Vagina (tissue), 2 donors: ENCODE results near the gene OR8D4. TPM values are rescaled to one million over a fixed set of nuclear protein-coding genes. Genes with fewer than 3 reads are reported as not detected.

Experiments
- DNase-seq, 2 donors: peaks; one replicate each; pipeline ENCODE4 v3.0.0-alpha.2; 2017; ENCODE audit errors: extremely low spot score in 2 of 2
- H3K27ac ChIP-seq: fragments of 200-600 bp; sonication (generic); one replicate; pipeline ENCODE4 v1.5.1; 2019
- H3K27me3 ChIP-seq: fragments of 200-600 bp; sonication (generic); one replicate; pipeline ENCODE4 v1.5.1; 2019
- H3K36me3 ChIP-seq, 2 donors: fragments of 200-600 bp; sonication (generic); one replicate each; pipeline ENCODE4 v1.5.1; 2017 to 2019
- H3K4me1 ChIP-seq: fragments of 200-600 bp; sonication (generic); one replicate; pipeline ENCODE4 v1.5.1; 2019
- H3K4me3 ChIP-seq, 2 donors: fragments of 200-600 bp; sonication (generic); 1 replicate in 1 of 2; 2 replicates in 1 of 2; pipeline ENCODE4 v1.5.1; 2016 to 2019
- H3K9me3 ChIP-seq: fragments of 200-600 bp; sonication (generic); one replicate; pipeline ENCODE4 v1.5.1; 2019
- CTCF ChIP-seq, 3 experiments: fragments of 450-650 bp in 2 of 3; fragments of 200-600 bp in 1 of 3; sonication (generic) in 1 of 3; IDR thresholded peaks; one replicate each; pipeline ENCODE4 v1.5.1; 2017 to 2019; ENCODE audit warnings: antibody characterized with exemption in 3 of 3, mild to moderate bottlenecking in 2 of 3, moderate library complexity in 2 of 3
- POLR2A ChIP-seq, 2 donors: fragments of 450-650 bp; IDR thresholded peaks; one replicate each; pipeline ENCODE4 v1.6.1; 2017; ENCODE audit warnings: antibody characterized with exemption in 2 of 2, mild to moderate bottlenecking in 2 of 2, moderate library complexity in 2 of 2
- POLR2AphosphoS5 ChIP-seq, 2 donors: sonication (generic); formaldehyde crosslinking; IDR thresholded peaks; one replicate each; pipeline ENCODE4 v1.9.0; 2017; ENCODE audit warnings: antibody characterized with exemption in 2 of 2, mild to moderate bottlenecking in 2 of 2, low read depth in 1 of 2; ENCODE audit not compliant: insufficient read depth in 1 of 2
- intact Hi-C: fragments of 100-400 bp; cut with DNase I; formaldehyde crosslinking; loops from one replicate; pipeline ENCODE4 v1.15.1; 2023
- total RNA-seq: library from RNA; depleted of rRNA; stranded (reverse); fragments of >200 nt; gene quantifications from one replicate; pipeline ENCODE4 v1.2.3, GENCODE V29; 2016

The OR8D4 gene
- total RNA-seq, 1 donor from 2014 or later, result not detected

- no peak for DNase-seq
- intact Hi-C loops, result no loop called here
- TF ChIP-seq POLR2A (IDR thresholded peaks at IDR 0.05) (no peak), CTCF (IDR thresholded peaks at IDR 0.05) (no peak), POLR2AphosphoS5 (IDR thresholded peaks at IDR 0.05; ENCODE audit: insufficient read depth in 1 of 2, low read depth in 1 of 2) (no peak)
- Histone ChIP-seq H3K4me3 (no peak overlapping the region), H3K36me3 (no peaks in the 10 kb centered on the region), H3K9me3 (no peaks in the 10 kb centered on the region), H3K27me3 (no peaks in the 10 kb centered on the region), H3K4me1 (no peaks in the 10 kb centered on the region), H3K27ac (no peak overlapping the region)
Observed at GRCh38 chr11:123880912-123881311, 21.1 kb upstream of the OR8D4 start.

- Histone ChIP-seq H3K36me3 (no peaks in the 10 kb centered on the region), H3K27me3 (no peaks in the 10 kb centered on the region), H3K4me3 (no peak within 1 kb of the TSS), H3K27ac (no peak within 1 kb of the TSS), H3K9me3 (no peaks in the 10 kb centered on the region), H3K4me1 (no peaks in the 10 kb centered on the region)
- intact Hi-C loops, result no loop called here
- DNase-seq, result no peak
- TF ChIP-seq CTCF (IDR thresholded peaks at IDR 0.05) (no peak), POLR2AphosphoS5 (IDR thresholded peaks at IDR 0.05; ENCODE audit: insufficient read depth in 1 of 2, low read depth in 1 of 2) (no peak), POLR2A (IDR thresholded peaks at IDR 0.05) (no peak)
Observed at GRCh38 chr11:123885570-123885969, 16.4 kb upstream of the OR8D4 start, which contains the start of gene TMEM225. Gene TMEM225 (minus strand): TSS chr11:123885670. CDS start chr11:123885425, 245 bp downstream.

GRCh38 chr11:123892031-123892430, 9.9 kb upstream of the OR8D4 start:
- H3K4me3 ChIP-seq, result no peak overlapping the region

GRCh38 chr11:123899792-123900191, 2.2 kb upstream of the OR8D4 start:
- TF ChIP-seq CTCF (IDR thresholded peaks at IDR 0.05) (no peak), POLR2A (IDR thresholded peaks at IDR 0.05) (no peak), POLR2AphosphoS5 (IDR thresholded peaks at IDR 0.05; ENCODE audit: insufficient read depth in 1 of 2, low read depth in 1 of 2) (no peak)
- DNase-seq, result no peak
- no peak overlapping the region for H3K27ac ChIP-seq
- no peak overlapping the region for H3K4me3 ChIP-seq
- no peaks in the 10 kb centered on the region for H3K9me3 ChIP-seq
- H3K27me3 ChIP-seq, result no peaks in the 10 kb centered on the region
- H3K4me1 ChIP-seq, result no peaks in the 10 kb centered on the region
- intact Hi-C loops, result no loop called here
- H3K36me3 ChIP-seq, result no peaks in the 10 kb centered on the region

More at GRCh38 chr11:123892031-123892430, 9.9 kb upstream of the OR8D4 start:
- no peaks in the 10 kb centered on the region for H3K36me3 ChIP-seq
- H3K27ac ChIP-seq, result no peak overlapping the region
- no peaks in the 10 kb centered on the region for H3K9me3 ChIP-seq
- TF ChIP-seq POLR2AphosphoS5 (IDR thresholded peaks at IDR 0.05; ENCODE audit: insufficient read depth in 1 of 2, low read depth in 1 of 2), result no peak
- TF ChIP-seq POLR2A (IDR thresholded peaks at IDR 0.05), result no peak
- no peak for TF ChIP-seq CTCF (IDR thresholded peaks at IDR 0.05)
- intact Hi-C loops, result no loop called here
- no peaks in the 10 kb centered on the region for H3K27me3 ChIP-seq
- DNase-seq, result no peak
- no peaks in the 10 kb centered on the region for H3K4me1 ChIP-seq

GRCh38 chr11:123903932-123904331, 2.0 kb downstream of the OR8D4 start:
- intact Hi-C loops, result no loop called here
- TF ChIP-seq CTCF (IDR thresholded peaks at IDR 0.05), result no peak
- no peak for TF ChIP-seq POLR2AphosphoS5 (IDR thresholded peaks at IDR 0.05; ENCODE audit: insufficient read depth in 1 of 2, low read depth in 1 of 2)
- TF ChIP-seq POLR2A (IDR thresholded peaks at IDR 0.05), result no peak
- H3K36me3 ChIP-seq, result no peaks in the 10 kb centered on the region
- no peak for DNase-seq
- no peak overlapping the region for H3K4me3 ChIP-seq
- no peaks in the 10 kb centered on the region for H3K4me1 ChIP-seq
- no peaks in the 10 kb centered on the region for H3K27me3 ChIP-seq
- no peak overlapping the region for H3K27ac ChIP-seq
- H3K9me3 ChIP-seq, result no peaks in the 10 kb centered on the region
